Endothelial cell of umbilical vein (primary cell): Measurements from ENCODE around the gene APPL2. TPM values are rescaled to one million over a fixed set of nuclear protein-coding genes. Genes with fewer than 3 reads are reported as not detected.

Experiments
- BruUV-seq: library from RNA; stranded (reverse); fragments of 400-500 nt; replicated peaks from 2 replicates; lab custom pipeline; 2021; lab: Mats Ljungman, UMichigan
- CTCF ChIA-PET: fragments of 300-600, 350-600 bp; sonication (Branson Sonifier 250); formaldehyde crosslinking; loops from one replicate; lab custom pipeline; 2021; ENCODE audit warnings: antibody characterized with exemption, inconsistent platforms; lab: Charles Lee
- POLR2A ChIA-PET: fragments of 300-600, 350-600 bp; sonication (Branson Sonifier 250); formaldehyde crosslinking; loops from one replicate; lab custom pipeline; 2021; ENCODE audit warnings: antibody characterized with exemption, inconsistent platforms; lab: Charles Lee
- DNase-seq: peaks from one replicate; pipeline ENCODE4 v3.0.0-alpha.2; 2011; ENCODE audit warnings: low read depth, low spot score
- FAIRE-seq: peaks from 2 replicates; lab custom pipeline; 2011; peaks lifted over from hg19 to GRCh38; lab: Jason Lieb, UNC
- H2AFZ ChIP-seq: 2 replicates; pipeline ENCODE4 v1.6.0; 2012; ENCODE audit warnings: low read depth, low read length, control low read depth, inconsistent platforms
- H3K27ac ChIP-seq: 2 replicates; pipeline ENCODE4 v1.5.1; 2011; ENCODE audit warnings: low read depth, mild to moderate bottlenecking, control low read depth, low read length, moderate library complexity; ENCODE audit not compliant: insufficient read depth
- H3K27me3 ChIP-seq, 2 experiments: 2 replicates each; pipeline versions ENCODE4 v1.6.0 to v1.6.1; 2011; ENCODE audit warnings: low read length in 2 of 2, mixed read lengths in 1 of 2; ENCODE audit not compliant: control insufficient read depth in 2 of 2, insufficient read depth in 2 of 2
- H3K36me3 ChIP-seq, 2 experiments: 2 replicates in 1 of 2; 3 replicates in 1 of 2; pipeline ENCODE4 v1.5.1; 2011; ENCODE audit warnings: low read length in 2 of 2, mild to moderate bottlenecking in 1 of 2, moderate library complexity in 1 of 2; ENCODE audit not compliant: control insufficient read depth in 2 of 2, insufficient read depth in 2 of 2; ENCODE audit errors: extremely low read depth in 1 of 2
- H3K4me1 ChIP-seq: 3 replicates; pipeline ENCODE4 v1.5.1; 2011; ENCODE audit warnings: mild to moderate bottlenecking, low read length; ENCODE audit not compliant: control insufficient read depth, insufficient read depth; ENCODE audit errors: extremely low read depth
- H3K4me2 ChIP-seq: 2 replicates; pipeline ENCODE4 v1.6.1; 2011; ENCODE audit warnings: low read length, control low read depth, mixed read lengths; ENCODE audit not compliant: insufficient read depth
- H3K4me3 ChIP-seq, 3 experiments: fragments of 200-600 bp in 1 of 3; sonication (generic), shearing (Covaris generic) in 1 of 3; replicated peaks in 1 of 3; 2 replicates each; pipeline ENCODE4 v1.5.1; 2011 to 2016; ENCODE audit warnings: control low read depth in 3 of 3, low read length in 3 of 3, mild to moderate bottlenecking in 2 of 3, inconsistent platforms in 1 of 3, low read depth in 1 of 3, moderate library complexity in 1 of 3; ENCODE audit not compliant: insufficient read depth in 1 of 3
- H3K79me2 ChIP-seq: 2 replicates; pipeline ENCODE4 v1.6.0; 2012; ENCODE audit warnings: low read length, inconsistent platforms; ENCODE audit not compliant: control insufficient read depth, insufficient read depth
- H3K9ac ChIP-seq: replicated peaks from 2 replicates; pipeline ENCODE3; 2011; ENCODE audit warnings: low read length, control low read depth; ENCODE audit not compliant: insufficient read depth; ENCODE audit errors: extremely low read depth
- H3K9me1 ChIP-seq: replicated peaks from 3 replicates; pipeline ENCODE4 v1.6.0; 2011; ENCODE audit warnings: mild to moderate bottlenecking, low read length; ENCODE audit not compliant: control insufficient read depth, insufficient read depth; ENCODE audit errors: extremely low read depth
- H3K9me3 ChIP-seq: replicated peaks from 2 replicates; pipeline ENCODE4 v1.5.1; 2012; ENCODE audit warnings: low read length, inconsistent platforms; ENCODE audit not compliant: control insufficient read depth, insufficient read depth
- H4K20me1 ChIP-seq: replicated peaks from 2 replicates; pipeline ENCODE3; 2011; ENCODE audit warnings: mild to moderate bottlenecking, low read length; ENCODE audit not compliant: control insufficient read depth, insufficient read depth; ENCODE audit errors: extremely low read depth
- EZH2 ChIP-seq: IDR thresholded peaks from 2 replicates; pipeline ENCODE4 v1.6.1; 2012; ENCODE audit warnings: borderline replicate concordance, low read depth, mild to moderate bottlenecking, moderate library complexity, low read length, inconsistent platforms; ENCODE audit not compliant: severe bottlenecking
- FOS ChIP-seq: IDR thresholded peaks from 2 replicates; pipeline ENCODE4 v1.6.1; 2011; ENCODE audit warnings: mild to moderate bottlenecking, low read length, moderate library complexity, borderline replicate concordance; ENCODE audit not compliant: insufficient read depth
- GATA2 ChIP-seq: IDR thresholded peaks from 2 replicates; pipeline ENCODE4 v1.7.0; 2011; ENCODE audit warnings: low read depth, mild to moderate bottlenecking, moderate library complexity, mixed read lengths, low read length; ENCODE audit not compliant: insufficient read length, insufficient read depth
- JUN ChIP-seq: IDR thresholded peaks from 2 replicates; pipeline ENCODE4 v1.6.1; 2011; ENCODE audit warnings: borderline replicate concordance, low read depth; ENCODE audit not compliant: insufficient read length, insufficient read depth
- MAX ChIP-seq: IDR thresholded peaks from 2 replicates; pipeline ENCODE4 v1.6.1; 2011; ENCODE audit not compliant: insufficient read depth, insufficient read length
- MYC ChIP-seq: IDR thresholded peaks from one replicate; pipeline ENCODE4 v1.6.1; 2011; ENCODE audit warnings: mild to moderate bottlenecking, low read depth, low read length
- POLR2A ChIP-seq: IDR thresholded peaks from 2 replicates; pipeline ENCODE4 v1.6.1; 2012; ENCODE audit warnings: low read depth, mild to moderate bottlenecking, control low read depth, low read length
- POLR2AphosphoS5 ChIP-seq: IDR thresholded peaks from 2 replicates; pipeline ENCODE4 v1.6.1; 2012; ENCODE audit warnings: low read depth, mild to moderate bottlenecking, control low read depth, low read length, moderate library complexity; ENCODE audit not compliant: insufficient read depth
- dilution Hi-C: fragments of 300-500 bp; cut with MboI; formaldehyde crosslinking; loops from one replicate; pipeline ENCODE4 v1.15.0; 2019; ENCODE audit warnings: low sequenced_read_pairs; ENCODE audit not compliant: extremely low pct_ligation_motif_present
- intact Hi-C: fragments of 100-400 bp; cut with micrococcal nuclease; formaldehyde crosslinking; loops from one replicate; pipeline ENCODE4 v1.10.0; 2022
- polyA plus RNA-seq, 4 experiments: library from polyadenylated mRNA; depleted of rRNA in 3 of 4; stranded (reverse) in 3 of 4; unstranded in 1 of 4; fragments of >200 nt; gene quantifications; 2 replicates each; pipeline versions ENCODE4 v1.2.1 to v1.2.3, GENCODE V29; 2011 to 2012; ENCODE audit warnings: missing spikeins in 1 of 4
- total RNA-seq: library from RNA; stranded (reverse); gene quantifications from 2 replicates; pipeline ENCODE4 v1.2.3, GENCODE V29; 2021
- TF ChIP-seq, protein P1 (sequence below), 2 donors: IDR thresholded peaks; 1 replicate in 1 of 2; 2 replicates in 1 of 2; pipeline ENCODE4 v1.5.1; 2011; ENCODE audit warnings: low read length in 2 of 2, mild to moderate bottlenecking in 2 of 2, moderate library complexity in 2 of 2, control low read depth in 1 of 2, inconsistent platforms in 1 of 2, low read depth in 1 of 2; ENCODE audit not compliant: insufficient read depth in 1 of 2; ENCODE audit errors: extremely low read depth in 1 of 2

APPL2 gene
- total and polyA plus RNA-seq, 2 donors (not counting 3 experiments of a cell fraction or from before 2014, with no cell fraction given) = 8.1 to 21.4 TPM

- Histone ChIP-seq H3K79me2 (no peaks in the 10 kb centered on the region), H3K36me3 (no peaks in the 10 kb centered on the region), H3K9me1 (no peaks in the 10 kb centered on the region), H3K27me3 (no peaks in the 10 kb centered on the region), H3K27ac (no peak overlapping the region), H3K4me1 (no peaks in the 10 kb centered on the region), H2AFZ (no peak overlapping the region), H3K9me3 (no peaks in the 10 kb centered on the region), H3K9ac (no peak overlapping the region), H4K20me1 (no peaks in the 10 kb centered on the region), H3K4me2 (no peak overlapping the region), H3K4me3 (no peak overlapping the region)
- ChIA-PET POLR2A (no interaction called here), CTCF (interaction anchor here (0.7 to 2.9 kb wide), 5 partner anchors 8 to 86 kb away, joined by 3 to 8 read pairs (median 3); no protein-coding TSS in a partner anchor)
- TF ChIP-seq MYC (no peak), GATA2 (no peak)
- dilution Hi-C loops = no loop called here
- intact Hi-C loops = no loop called here
- DNase-seq (no peak), FAIRE-seq (no peak)
- no TSS peak for BruUV-seq
Observed at GRCh38 chr12:105267711-105268110, 31.7 kb upstream of the APPL2 start.

GRCh38 chr12:105264771-105265170 is 28.8 kb upstream of the APPL2 start:
- DNase-seq (no peak), FAIRE-seq (no peak)
- BruUV-seq = no TSS peak
- no peaks in the 10 kb centered on the region for H3K9me1 ChIP-seq
- dilution Hi-C loops (no loop called here), intact Hi-C loops (no loop called here)
- H3K36me3 ChIP-seq = no peaks in the 10 kb centered on the region
- H3K27me3 ChIP-seq = no peaks in the 10 kb centered on the region
- POLR2A ChIA-PET = no interaction called here
- H3K27ac ChIP-seq = no peak overlapping the region
- no peaks in the 10 kb centered on the region for H3K4me1 ChIP-seq
- H3K4me2 ChIP-seq = no peak overlapping the region
- TF ChIP-seq MAX (no peak), POLR2A (no peak), EZH2 (no peak), POLR2AphosphoS5 (no peak), GATA2 (no peak), MYC (no peak), FOS (no peak), JUN (no peak)
- TF ChIP-seq, protein P1, sequence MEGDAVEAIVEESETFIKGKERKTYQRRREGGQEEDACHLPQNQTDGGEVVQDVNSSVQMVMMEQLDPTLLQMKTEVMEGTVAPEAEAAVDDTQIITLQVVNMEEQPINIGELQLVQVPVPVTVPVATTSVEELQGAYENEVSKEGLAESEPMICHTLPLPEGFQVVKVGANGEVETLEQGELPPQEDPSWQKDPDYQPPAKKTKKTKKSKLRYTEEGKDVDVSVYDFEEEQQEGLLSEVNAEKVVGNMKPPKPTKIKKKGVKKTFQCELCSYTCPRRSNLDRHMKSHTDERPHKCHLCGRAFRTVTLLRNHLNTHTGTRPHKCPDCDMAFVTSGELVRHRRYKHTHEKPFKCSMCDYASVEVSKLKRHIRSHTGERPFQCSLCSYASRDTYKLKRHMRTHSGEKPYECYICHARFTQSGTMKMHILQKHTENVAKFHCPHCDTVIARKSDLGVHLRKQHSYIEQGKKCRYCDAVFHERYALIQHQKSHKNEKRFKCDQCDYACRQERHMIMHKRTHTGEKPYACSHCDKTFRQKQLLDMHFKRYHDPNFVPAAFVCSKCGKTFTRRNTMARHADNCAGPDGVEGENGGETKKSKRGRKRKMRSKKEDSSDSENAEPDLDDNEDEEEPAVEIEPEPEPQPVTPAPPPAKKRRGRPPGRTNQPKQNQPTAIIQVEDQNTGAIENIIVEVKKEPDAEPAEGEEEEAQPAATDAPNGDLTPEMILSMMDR (IDR thresholded peaks at IDR 0.05; ENCODE audit: extremely low read depth in 1 of 2, insufficient read depth in 1 of 2, low read depth in 1 of 2, low read length in 2 of 2) = no peak
- CTCF ChIA-PET = no interaction called here
- H3K4me3 ChIP-seq = no peak overlapping the region
- H4K20me1 ChIP-seq = no peaks in the 10 kb centered on the region
- no peak overlapping the region for H2AFZ ChIP-seq
- no peak overlapping the region for H3K9ac ChIP-seq
- H3K79me2 ChIP-seq = no peaks in the 10 kb centered on the region
- H3K9me3 ChIP-seq = no peaks in the 10 kb centered on the region
